Activated CD4-positive, CD25-positive, alpha-beta regulatory T cell treated with anti-CD3 and anti-CD28 coated beads, Interleukin-2, amount 50 U/mL, for 72 hours (primary cell): ENCODE measurements around the gene TCL1A.

ENCODE experiments used
- DNase-seq: peaks from one replicate; pipeline ENCODE4 v3.0.0; 2021

TCL1A gene

DNA sequence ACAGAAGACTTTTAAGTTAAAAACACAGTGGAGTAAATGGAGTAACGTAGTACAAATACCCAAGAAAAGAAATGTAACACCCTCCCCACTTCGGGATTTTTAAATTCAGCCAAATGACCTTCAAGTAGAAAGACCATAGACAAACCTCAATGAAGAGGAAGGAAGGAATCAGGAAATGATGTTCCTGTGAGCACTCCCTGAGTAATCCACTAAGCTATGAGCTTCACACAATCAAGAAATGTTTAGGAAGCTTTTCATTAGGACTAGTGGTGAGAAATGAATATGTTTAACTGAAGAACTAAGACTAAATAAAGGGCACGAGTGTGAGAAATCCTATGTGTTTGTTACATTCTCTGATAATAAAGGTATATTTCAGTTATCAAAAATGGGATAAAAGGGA is 10.1 kb downstream of the TCL1A start:
- DNase-seq: no peak

DNA sequence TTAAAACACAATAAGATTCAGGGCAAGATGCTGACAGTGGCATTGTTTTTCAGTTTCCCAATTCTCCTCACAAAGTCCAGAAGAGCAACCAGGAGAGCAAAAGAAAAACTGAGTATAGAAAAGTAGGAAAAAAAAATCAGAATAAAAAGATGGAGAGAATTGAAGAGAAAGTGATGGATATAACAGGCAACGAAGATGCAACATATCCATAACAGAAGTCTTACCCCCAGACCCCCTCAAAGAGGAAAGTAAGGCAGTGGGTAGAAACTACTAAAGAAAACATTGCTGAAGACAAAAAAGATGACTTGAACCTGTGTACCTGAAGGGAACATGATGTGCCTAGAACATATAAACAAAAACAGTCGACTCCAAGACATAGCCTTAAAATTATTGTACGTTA is 10.6 kb downstream of the TCL1A start:
- DNase-seq: no peak

DNA sequence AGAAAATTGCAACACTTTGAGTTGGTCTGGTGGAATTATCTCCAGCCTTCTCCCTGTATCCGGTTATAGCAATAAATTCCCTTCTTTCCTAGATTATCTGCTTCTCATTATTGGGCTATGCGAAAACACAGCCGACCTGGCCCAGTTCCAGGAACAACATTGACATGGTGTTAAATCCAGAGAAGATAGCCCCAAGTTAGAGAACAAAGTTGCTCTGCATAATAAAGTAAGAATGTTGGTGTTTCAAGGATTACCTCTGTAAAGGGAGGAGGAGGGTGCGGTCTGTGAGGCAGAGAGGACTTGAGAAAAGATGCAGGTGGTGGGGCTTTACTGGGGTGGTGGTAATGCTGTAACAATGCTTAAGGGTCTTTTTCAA is 12.1 kb downstream of the TCL1A start:
- no peak for DNase-seq

DNA sequence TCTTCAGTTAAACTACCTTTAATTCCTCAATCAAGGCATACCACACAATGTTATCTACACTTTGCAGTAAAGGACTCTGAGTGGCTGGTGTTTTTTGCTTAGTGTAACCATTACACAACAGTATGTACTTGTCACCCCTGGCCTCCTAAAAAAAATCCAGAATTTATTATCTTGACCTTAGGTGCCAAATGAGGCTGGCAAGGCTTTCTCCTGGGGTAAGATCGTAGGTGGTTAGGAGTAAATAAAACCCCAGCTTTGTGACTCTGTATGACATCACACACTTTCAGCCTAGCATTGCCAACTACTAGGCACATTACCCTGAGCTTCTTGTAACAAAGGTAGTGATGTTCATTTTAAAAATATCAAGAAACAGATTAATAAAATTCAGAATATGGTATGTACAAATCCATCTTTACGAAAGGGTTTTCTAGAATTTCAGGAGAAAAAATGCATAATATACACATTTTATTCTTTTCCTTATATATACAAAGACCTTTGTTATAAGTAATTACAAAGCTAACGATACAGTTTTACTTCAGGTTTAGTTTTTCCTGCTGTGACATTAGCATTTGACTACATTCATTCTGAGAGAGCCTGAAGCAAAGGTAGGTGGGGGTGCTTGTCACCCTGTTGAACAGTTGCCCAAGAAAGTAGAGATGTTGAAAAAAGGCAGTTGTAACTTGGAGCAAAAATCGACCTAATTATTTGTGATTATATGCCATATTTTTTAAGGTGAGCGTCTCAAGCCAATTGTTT is 13.5 kb downstream of the TCL1A start:
- DNase-seq: no peak

DNA sequence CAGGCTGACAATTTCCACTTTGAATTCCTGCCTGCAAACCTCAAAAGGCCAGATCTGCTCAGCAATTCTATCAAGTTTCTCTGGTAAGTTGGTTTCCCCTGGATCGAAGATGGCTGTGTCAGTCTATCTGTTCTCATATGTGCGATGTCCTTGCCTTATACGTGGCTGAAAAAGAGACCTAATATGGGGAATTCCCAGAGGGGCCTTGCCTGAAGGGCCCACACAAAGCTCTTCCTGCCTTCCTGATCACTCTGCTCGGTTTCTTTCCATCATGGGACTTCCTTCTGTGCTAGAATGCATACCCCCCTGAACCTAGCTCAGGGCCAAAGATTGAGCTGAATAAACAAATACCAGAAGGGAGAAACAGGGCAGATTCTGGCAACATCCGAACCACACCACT is 14.5 kb downstream of the TCL1A start:
- no peak for DNase-seq

DNA sequence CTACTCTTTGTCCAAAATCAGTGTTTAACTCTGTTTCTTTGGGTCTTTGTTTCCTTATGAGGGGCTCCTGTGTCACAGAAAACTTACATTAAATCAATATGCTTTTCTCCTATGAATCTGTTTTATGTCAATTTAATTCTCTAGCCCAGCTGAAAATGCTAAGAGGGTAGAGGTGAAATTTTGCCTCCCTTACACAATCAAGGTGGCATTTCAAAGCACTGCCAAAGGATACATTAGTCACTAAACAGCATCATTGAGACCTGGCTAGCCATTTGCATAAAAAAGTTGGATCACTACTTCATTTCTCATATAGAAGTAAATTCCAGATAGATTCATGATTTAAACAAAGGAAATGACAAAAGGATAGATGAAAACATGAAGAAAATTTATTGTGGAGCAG is 15.6 kb downstream of the TCL1A start:
- DNase-seq: no peak

DNA sequence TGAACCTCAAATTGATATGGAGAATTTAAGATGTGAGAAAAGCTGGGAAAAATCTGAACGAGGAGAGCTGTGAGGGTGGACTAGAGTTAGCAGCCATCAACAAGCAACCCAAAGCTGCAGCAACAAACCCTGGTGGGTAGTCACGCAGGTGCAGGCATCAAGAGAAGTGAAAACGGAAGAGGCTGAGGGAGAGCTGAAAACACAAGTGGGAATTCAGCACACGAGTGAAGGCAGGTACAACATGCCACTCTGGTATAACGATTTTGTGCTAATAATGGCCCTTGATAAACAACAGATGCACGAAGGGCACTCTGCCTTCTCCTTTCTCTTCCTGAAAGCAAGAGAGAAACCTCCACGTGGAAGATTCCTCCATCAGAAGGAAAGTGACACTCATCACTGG is 16.2 kb downstream of the TCL1A start:
- no peak for DNase-seq

DNA sequence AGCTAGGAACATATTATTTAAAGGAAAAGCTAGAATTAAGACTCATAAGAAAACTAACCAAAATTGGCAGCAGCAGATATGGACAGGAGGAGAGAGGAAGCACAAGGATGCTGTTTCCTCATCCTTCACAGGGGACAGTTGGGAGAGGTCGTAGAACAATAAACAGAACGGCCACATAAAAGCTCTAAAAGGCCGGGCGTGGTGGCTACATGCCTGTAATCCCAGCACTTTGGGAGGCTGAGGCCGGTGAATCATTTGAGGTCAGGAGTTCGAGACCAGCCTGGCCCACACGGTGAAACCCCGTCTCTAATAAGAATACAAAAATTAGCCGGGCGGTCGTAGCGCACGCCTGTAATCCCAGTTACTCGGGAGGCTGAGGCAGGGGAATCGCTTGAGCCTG is 17.2 kb downstream of the TCL1A start:
- no peak for DNase-seq

DNA sequence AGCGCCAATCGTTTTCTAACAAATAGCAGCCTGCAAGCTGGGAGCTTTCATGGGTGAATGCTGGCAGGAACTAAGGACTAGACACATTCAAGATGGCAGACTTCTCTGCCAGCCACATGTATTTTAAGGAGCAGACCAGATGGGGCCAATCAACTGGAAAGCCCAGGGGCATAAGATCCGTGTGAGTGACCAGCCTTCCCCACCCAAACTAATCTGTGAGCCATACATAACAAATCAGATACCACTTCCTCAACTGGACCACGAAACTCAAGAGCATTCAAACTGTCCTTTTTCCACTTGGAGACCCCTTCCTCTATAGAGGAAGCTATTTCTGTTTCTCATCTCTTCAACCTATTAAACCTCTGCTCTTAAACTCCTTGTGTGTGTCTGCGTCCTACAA is 18.0 kb downstream of the TCL1A start:
- DNase-seq: no peak

DNA sequence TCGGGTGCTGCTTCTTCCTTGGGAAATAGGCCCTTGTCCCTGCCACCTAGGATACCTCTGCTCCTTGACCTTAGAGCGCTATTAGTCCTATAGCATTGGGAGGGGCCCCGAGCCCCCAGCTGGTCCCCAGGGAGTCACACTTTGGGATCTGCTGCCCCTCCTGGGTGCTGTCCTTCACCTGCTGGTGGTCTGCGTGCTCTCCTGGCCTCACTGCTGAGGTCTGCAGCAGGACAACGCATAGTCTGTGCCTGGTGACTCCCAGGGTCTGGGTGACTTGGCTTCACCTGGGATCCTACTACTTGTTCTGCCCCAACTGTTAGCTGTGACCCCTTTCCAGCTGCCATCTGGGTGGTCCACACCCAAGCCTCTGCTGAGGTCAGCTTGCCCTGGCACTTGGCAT is 18.9 kb downstream of the TCL1A start:
- no peak for DNase-seq

DNA sequence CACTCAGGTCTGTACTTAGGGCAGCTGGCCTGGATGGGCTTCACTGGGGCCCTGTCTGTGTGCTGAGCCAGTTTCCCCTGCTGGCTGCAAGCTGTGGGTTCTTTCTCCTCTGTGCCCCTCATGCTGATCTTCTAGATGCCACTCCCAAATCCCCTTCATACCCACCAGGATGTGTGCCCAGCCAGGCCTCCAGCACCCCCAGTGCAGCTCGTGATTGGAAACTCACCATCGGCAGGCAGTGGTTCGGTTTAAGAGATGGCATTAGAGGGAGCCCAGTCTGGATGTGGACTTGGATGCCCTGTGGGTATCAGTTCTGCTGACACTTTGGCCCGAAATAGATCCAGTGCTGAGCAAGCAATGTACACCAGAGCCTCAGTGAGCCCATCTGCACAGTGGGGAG is 21.8 kb downstream of the TCL1A start:
- no peak for DNase-seq

DNA sequence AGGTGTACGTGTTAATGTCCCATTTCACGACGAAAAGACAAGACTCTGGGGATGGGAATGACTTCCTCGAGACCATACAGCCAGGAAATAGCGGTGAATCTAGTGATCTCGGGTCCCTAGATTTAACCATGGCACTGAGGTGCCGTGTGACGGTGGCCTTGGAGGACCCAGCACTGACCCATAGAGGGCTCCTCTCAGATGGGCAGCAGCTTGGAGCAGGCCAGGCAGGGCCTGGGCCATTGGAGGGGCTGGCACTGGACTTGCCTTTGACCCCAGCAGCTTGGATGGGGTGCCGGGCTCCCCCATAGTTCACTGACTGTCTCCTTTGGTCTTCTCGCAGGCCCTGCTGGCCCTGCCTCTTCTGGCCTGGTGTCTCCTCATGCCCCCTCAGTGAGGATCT is 22.3 kb downstream of the TCL1A start:
- DNase-seq: no peak

DNA sequence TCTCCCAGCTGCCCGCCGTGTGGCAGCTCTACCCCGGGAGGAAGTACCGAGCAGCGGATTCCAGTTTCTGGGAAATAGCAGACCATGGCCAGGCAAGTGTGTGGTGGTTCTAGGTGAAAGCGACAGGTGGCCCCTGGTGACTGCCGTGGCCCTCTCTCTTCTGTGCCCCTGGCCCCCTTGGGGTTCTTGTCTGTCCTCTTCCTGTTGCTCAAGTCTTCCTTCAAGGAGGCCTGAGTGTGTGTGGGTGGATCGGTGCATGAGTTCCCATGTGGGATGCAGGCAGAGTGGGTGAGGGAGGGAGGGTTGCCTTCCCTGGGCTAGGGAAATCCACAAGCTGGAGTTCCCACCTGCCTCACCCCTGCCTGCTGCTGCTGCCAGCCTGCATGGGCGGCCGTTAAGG is 23.1 kb downstream of the TCL1A start:
- DNase-seq: no peak

DNA sequence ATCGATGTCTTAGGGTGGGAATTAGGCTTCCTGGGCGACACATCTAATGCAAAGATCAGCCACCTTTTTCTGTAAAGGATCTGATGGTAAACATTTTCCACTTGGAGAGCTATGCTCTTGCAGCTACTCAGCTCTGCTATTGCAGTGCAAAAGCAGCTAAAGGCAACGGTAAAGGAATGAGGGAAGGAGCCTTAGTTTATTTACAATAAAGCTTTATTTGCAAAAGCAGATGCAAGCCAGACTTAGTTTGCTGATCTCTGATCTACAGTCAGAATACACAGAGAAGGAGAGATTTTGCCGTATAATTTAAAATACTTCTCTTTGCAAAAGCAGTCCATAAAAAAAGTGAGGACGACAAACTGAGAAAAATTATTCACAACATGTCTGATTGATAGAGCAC is 24.5 kb downstream of the TCL1A start:
- no peak for DNase-seq

DNA sequence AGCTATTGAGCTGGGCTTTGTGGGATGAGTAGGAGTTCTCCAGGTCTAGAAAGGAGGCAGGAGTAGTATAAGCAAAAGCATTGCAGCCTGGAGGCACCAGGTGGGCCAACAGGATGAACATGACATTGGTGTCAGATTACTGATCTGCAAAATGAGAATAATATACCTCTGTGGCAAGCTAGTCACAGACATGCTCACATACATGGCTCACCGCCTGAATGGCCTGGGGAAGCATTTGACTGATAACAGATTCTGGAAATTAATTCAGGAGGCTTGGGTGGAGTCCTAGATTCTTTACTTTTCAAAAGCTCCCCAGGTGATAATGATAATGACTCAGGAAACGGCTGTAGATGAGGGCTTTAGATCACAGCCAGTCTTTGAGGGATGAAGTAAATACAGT is 27.0 kb downstream of the TCL1A start:
- DNase-seq: no peak

DNA sequence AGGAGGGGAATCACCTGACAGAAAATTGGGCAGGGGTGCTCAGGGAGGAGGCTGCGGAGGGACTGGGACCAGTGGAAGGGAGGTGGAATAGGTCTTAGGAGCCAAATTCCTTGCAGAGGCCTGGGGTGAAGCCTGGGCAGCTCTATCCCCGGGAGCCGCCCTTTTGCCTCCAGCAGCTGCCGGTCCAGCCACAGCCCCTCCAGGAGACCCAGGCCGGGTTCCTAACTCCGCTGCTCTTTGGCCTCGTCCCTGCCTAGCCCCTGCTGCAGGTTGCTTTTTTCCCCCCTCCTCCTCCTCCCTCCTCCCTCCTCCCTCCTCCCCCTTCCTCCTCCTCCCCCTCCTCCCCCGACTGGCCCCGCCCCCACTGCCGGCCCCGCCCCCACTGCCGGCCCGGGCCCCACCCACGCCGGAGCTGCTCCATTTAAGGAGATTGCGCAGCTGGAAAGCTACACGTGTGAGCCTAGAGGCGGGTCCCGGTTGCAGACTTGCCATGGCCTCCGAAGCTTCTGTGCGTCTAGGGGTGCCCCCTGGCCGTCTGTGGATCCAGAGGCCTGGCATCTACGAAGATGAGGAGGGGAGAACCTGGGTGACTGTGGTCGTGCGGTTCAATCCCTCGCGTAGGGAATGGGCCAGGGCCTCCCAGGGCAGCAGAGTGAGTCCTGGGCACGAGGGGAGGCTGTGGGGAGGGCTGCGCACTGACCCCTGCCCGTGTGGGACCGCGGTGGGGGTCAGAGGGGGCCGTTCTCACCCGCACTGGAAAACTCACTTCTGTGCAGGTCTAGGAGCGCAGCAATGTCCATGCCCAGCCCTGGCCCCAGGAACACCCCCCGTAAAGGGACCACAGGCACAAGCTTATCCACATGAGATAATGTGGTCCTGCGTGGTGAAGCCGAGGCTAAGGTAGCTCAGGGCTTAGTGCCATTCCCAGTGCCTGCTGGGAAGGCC is 27.7 kb downstream of the TCL1A start, which contains the start of gene TCL1B:
Gene TCL1B, plus strand, starts transcription at position 449 of the 945 bp plus-strand sequence. Its CDS starts 42 bp downstream, at position 491.
- no peak for DNase-seq

DNA sequence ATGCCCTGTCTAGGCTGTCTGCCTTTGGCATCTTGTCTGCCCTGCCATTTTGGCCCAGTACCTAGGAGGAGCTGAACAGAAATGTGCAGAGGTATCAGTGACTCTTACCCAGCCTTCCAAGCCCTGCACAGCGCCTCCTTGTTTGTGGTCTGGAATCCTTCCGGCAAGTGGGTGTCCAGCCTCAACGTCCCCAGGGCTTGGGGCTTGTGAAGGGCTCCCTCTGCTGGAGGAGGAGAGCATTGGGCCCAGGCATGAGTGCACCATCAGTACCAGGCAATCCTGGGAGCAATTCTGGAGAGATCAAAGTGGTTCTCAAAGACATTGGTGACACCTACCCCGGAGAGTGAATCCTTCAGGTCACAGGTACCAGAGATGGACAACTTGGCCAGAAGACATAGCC is 30.1 kb downstream of the TCL1A start:
- peak; percentile 36 for DNase-seq

DNA sequence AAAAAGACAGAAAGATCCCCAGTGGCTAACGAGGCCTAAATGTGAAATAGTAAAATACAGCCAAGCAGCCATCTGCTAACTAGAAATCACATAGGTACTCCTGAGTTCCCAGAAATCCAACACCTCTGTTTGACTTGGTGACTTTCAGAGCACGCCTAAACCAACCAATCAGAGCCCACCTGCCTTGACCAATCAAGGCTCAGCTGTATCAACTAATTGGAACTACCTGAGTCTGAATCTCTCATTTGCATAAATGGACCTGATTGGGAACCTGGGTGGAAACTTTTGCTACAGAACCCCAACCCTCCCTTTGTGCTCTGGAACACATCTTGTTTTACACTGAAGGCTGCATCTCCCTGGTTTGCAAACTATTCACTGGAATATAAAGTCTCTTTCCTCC is 32.8 kb downstream of the TCL1A start:
- DNase-seq: no peak

DNA sequence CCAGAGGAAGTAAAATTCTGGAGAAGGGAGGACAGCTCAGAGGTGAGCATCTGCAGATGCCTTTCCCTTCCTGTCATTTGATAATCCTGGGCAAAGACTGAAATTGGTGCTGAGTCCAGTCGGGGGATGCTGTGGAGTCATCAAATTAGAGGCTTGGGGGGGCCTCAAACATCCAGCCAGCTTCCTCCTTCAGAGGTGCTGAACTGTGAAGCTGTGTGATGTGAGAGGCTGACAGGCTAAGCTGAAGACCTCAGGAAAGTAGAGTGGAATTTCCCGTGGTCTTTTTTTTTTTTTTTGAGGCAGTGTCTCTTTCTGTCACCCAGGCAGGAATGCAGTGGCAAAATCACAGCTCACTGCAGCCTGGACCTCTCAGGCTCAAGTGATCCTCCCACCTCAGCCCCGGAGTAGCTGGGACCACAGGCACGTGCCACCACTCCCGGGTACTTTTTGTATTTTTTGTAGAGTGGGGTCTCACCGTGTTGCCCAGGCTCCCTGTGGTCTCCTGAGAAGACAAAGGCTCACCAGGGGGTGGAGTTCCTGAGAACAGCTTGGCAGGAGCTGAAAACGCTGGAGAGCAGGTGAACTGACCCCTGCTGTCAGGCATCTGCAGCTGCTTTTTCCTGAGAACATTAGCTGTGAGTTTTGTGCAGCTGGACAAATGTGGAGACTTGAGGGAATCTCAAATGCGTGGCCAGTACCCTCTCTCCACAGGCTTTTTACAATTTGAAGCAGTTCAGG is 33.8 kb downstream of the TCL1A start:
- DNase-seq: no peak

DNA sequence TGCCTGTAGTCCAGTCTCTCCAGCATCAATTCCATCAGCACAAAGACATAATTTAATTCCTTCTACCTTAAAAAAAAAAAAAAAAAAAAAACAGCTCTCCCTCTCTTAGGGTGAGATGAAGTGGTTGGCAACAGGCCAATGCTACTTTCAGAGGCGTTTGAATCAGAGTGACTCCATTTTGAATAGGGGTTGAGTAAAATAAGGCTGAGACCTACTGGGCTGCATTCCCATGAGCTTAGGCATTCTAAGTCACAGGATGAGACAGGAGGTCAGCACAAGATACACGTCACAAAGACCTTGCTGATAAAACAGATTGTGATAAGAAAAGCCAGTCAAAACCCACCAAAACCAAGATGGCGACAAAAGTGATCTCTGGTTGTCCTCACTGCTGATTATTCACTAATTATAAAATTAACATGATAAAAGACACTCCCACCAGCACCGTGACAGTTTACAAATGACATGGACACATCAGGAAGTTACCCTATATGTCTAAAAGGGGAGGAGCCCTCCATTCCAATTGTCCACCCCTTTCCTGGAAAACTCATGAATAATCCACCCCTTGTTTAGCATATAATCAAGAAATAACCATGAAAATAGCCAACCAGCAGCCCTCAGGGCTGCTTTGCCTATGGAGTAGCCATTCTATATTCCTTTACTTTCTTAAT is 34.6 kb downstream of the TCL1A start:
- no peak for DNase-seq

DNA sequence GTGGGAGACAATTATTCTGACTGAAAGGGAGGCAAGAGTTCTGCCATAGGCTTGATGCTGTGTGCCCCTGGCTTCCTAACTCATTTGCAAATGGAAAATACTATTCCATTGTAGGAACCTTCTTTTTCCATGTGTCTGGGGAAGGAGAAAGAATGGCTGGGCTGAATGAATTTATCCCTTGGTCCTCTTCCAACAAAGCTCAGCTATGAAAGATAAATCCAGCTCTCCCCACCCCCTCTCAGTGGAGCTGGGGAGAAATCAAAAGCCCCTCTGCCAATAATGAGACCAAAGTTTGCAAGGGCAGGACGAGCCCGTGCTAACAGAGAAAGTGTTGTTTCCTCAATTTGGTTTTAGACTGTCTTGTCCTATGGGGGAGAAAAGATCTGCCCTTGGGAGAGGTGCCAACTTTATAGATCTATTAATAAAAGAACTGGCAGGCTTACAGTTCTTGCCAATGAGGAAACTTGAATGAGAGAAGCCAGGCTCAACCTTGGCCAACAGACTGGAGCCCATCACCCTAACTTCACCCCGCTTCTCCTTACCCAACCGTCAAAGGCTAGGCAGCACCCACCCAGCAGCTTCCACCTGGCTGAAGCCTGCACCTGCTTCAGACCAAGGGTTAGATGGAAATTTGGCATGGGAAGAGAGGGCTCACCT is 36.6 kb downstream of the TCL1A start:
- DNase-seq: no peak

DNA sequence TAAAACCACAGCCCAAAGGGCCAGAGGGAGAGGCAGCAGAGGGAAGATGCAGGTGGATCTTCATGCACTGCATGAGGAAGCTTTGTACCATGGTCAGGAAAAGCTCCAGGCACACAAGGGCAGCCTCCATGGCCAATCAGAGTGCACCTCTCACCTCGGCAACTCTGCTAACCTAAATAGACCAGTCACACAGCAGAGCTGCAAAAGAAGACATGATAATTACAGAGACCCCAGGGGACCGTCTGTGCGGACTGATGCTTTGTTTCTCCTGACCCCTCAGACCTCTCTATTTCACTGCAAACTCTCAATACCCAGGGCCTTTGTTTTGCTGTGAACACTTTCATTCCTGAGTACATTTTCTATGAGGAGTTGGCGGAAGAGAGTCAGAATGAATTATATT is 38.4 kb downstream of the TCL1A start:
- no peak for DNase-seq
